ENCODE results near the gene ZHX3.

The ZHX3 gene

GRCh38 chr20:41204304-41205265 lies 112.9 kb downstream of the ZHX3 start:
- Histone ChIP-seq H3K4me1 (ENCODE audit: control insufficient read depth, insufficient read depth, low read length) (no peaks in the 10 kb centered on the region), H3K4me3 (ENCODE audit: low read length in 2 of 2) (no peak overlapping the region), H3K27me3 (ENCODE audit: control insufficient read depth in 1 of 2, insufficient read depth in 2 of 2, low read length in 2 of 2) (no peaks in the 10 kb centered on the region), H3K9me3 (ENCODE audit: control insufficient read depth in 2 of 2, low read length in 2 of 2) (no peaks in the 10 kb centered on the region), H3K36me3 (ENCODE audit: control insufficient read depth in 2 of 2, insufficient read depth in 2 of 2, low read length in 2 of 2) (peaks cover 16 to 24% of the 10 kb centered on the region in 2 donors), H3K9ac (ENCODE audit: low read length in 2 of 2) (no peak overlapping the region), H3K27ac (ENCODE audit: low read length) (no peak overlapping the region)

- Histone ChIP-seq H3K9ac (ENCODE audit: low read length in 2 of 2) (no peak overlapping the region), H3K27ac (ENCODE audit: low read length) (no peak overlapping the region), H3K27me3 (ENCODE audit: control insufficient read depth in 1 of 2, insufficient read depth in 2 of 2, low read length in 2 of 2) (no peaks in the 10 kb centered on the region), H3K9me3 (ENCODE audit: control insufficient read depth in 2 of 2, low read length in 2 of 2) (peaks cover 0 to 2% of the 10 kb centered on the region in 2 donors), H3K36me3 (ENCODE audit: control insufficient read depth in 2 of 2, insufficient read depth in 2 of 2, low read length in 2 of 2) (peaks cover 16 to 24% of the 10 kb centered on the region in 2 donors), H3K4me3 (ENCODE audit: low read length in 2 of 2) (no peak overlapping the region), H3K4me1 (ENCODE audit: control insufficient read depth, insufficient read depth, low read length) (no peaks in the 10 kb centered on the region)
Observed at GRCh38 chr20:41203660-41204059, 113.9 kb downstream of the ZHX3 start.

GRCh38 chr20:41202426-41202825 lies 115.1 kb downstream of the ZHX3 start:
- no peak overlapping the region for H3K27ac ChIP-seq (ENCODE audit: low read length)
- H3K36me3 ChIP-seq (ENCODE audit: control insufficient read depth in 2 of 2, insufficient read depth in 2 of 2, low read length in 2 of 2): peaks cover 16 to 24% of the 10 kb centered on the region in 2 donors
- no peaks in the 10 kb centered on the region for H3K27me3 ChIP-seq (ENCODE audit: control insufficient read depth in 1 of 2, insufficient read depth in 2 of 2, low read length in 2 of 2)
- H3K4me1 ChIP-seq (ENCODE audit: control insufficient read depth, insufficient read depth, low read length): no peaks in the 10 kb centered on the region
- H3K9me3 ChIP-seq (ENCODE audit: control insufficient read depth in 2 of 2, low read length in 2 of 2): peaks cover 0 to 4% of the 10 kb centered on the region in 2 donors
- H3K9ac ChIP-seq (ENCODE audit: low read length in 2 of 2): no peak overlapping the region
- no peak overlapping the region for H3K4me3 ChIP-seq (ENCODE audit: low read length in 2 of 2)

- Histone ChIP-seq H3K9me3 (ENCODE audit: control insufficient read depth in 2 of 2, low read length in 2 of 2) (peaks cover 0 to 4% of the 10 kb centered on the region in 2 donors), H3K36me3 (ENCODE audit: control insufficient read depth in 2 of 2, insufficient read depth in 2 of 2, low read length in 2 of 2) (peaks cover 16 to 24% of the 10 kb centered on the region in 2 donors), H3K27ac (ENCODE audit: low read length) (no peak overlapping the region), H3K4me1 (ENCODE audit: control insufficient read depth, insufficient read depth, low read length) (no peaks in the 10 kb centered on the region), H3K9ac (ENCODE audit: low read length in 2 of 2) (no peak overlapping the region), H3K27me3 (ENCODE audit: control insufficient read depth in 1 of 2, insufficient read depth in 2 of 2, low read length in 2 of 2) (no peaks in the 10 kb centered on the region), H3K4me3 (ENCODE audit: low read length in 2 of 2) (no peak overlapping the region)
Observed at GRCh38 chr20:41201760-41202159, 115.8 kb downstream of the ZHX3 start.

GRCh38 chr20:41200446-41201202 lies 116.9 kb downstream of the ZHX3 start:
- no peak overlapping the region for H3K27ac ChIP-seq (ENCODE audit: low read length)
- no peaks in the 10 kb centered on the region for H3K27me3 ChIP-seq (ENCODE audit: control insufficient read depth in 1 of 2, insufficient read depth in 2 of 2, low read length in 2 of 2)

GRCh38 chr20:41198443-41198842 lies 119.1 kb downstream of the ZHX3 start:
- no peaks in the 10 kb centered on the region for H3K27me3 ChIP-seq (ENCODE audit: control insufficient read depth in 1 of 2, insufficient read depth in 2 of 2, low read length in 2 of 2)
- H3K9me3 ChIP-seq (ENCODE audit: control insufficient read depth in 2 of 2, low read length in 2 of 2): peaks cover 0 to 4% of the 10 kb centered on the region in 2 donors
- no peak overlapping the region for H3K27ac ChIP-seq (ENCODE audit: low read length)
- no peak overlapping the region for H3K4me3 ChIP-seq (ENCODE audit: low read length in 2 of 2)
- H3K9ac ChIP-seq (ENCODE audit: low read length in 2 of 2): no peak overlapping the region
- peaks cover 12% of the 10 kb centered on the region in 2 donors for H3K36me3 ChIP-seq (ENCODE audit: control insufficient read depth in 2 of 2, insufficient read depth in 2 of 2, low read length in 2 of 2)
- no peaks in the 10 kb centered on the region for H3K4me1 ChIP-seq (ENCODE audit: control insufficient read depth, insufficient read depth, low read length)

More at GRCh38 chr20:41200446-41201202, 116.9 kb downstream of the ZHX3 start:
- no peak overlapping the region for H3K4me3 ChIP-seq (ENCODE audit: low read length in 2 of 2)
- peaks cover 0 to 4% of the 10 kb centered on the region in 2 donors for H3K9me3 ChIP-seq (ENCODE audit: control insufficient read depth in 2 of 2, low read length in 2 of 2)
- H3K9ac ChIP-seq (ENCODE audit: low read length in 2 of 2): no peak overlapping the region
- H3K4me1 ChIP-seq (ENCODE audit: control insufficient read depth, insufficient read depth, low read length): no peaks in the 10 kb centered on the region
- peaks cover 16 to 24% of the 10 kb centered on the region in 2 donors for H3K36me3 ChIP-seq (ENCODE audit: control insufficient read depth in 2 of 2, insufficient read depth in 2 of 2, low read length in 2 of 2)

- Histone ChIP-seq H3K36me3 (ENCODE audit: control insufficient read depth in 2 of 2, insufficient read depth in 2 of 2, low read length in 2 of 2) (peaks cover 4% of the 10 kb centered on the region in 2 donors), H3K9me3 (ENCODE audit: control insufficient read depth in 2 of 2, low read length in 2 of 2) (peaks cover 0 to 4% of the 10 kb centered on the region in 2 donors), H3K27me3 (ENCODE audit: control insufficient read depth in 1 of 2, insufficient read depth in 2 of 2, low read length in 2 of 2) (no peaks in the 10 kb centered on the region), H3K4me3 (ENCODE audit: low read length in 2 of 2) (no peak overlapping the region), H3K4me1 (ENCODE audit: control insufficient read depth, insufficient read depth, low read length) (no peaks in the 10 kb centered on the region), H3K9ac (ENCODE audit: low read length in 2 of 2) (no peak overlapping the region), H3K27ac (ENCODE audit: low read length) (no peak overlapping the region)
Observed at GRCh38 chr20:41196653-41197225, 120.8 kb downstream of the ZHX3 start.

- Histone ChIP-seq H3K9ac (ENCODE audit: low read length in 2 of 2) (no peak overlapping the region), H3K4me1 (ENCODE audit: control insufficient read depth, insufficient read depth, low read length) (no peaks in the 10 kb centered on the region), H3K36me3 (ENCODE audit: control insufficient read depth in 2 of 2, insufficient read depth in 2 of 2, low read length in 2 of 2) (peaks cover 0 to 2% of the 10 kb centered on the region in 2 donors), H3K27me3 (ENCODE audit: control insufficient read depth in 1 of 2, insufficient read depth in 2 of 2, low read length in 2 of 2) (no peaks in the 10 kb centered on the region), H3K27ac (ENCODE audit: low read length) (no peak overlapping the region), H3K4me3 (ENCODE audit: low read length in 2 of 2) (no peak overlapping the region), H3K9me3 (ENCODE audit: control insufficient read depth in 2 of 2, low read length in 2 of 2) (no peaks in the 10 kb centered on the region)
Observed at GRCh38 chr20:41192575-41192974, 125.0 kb downstream of the ZHX3 start.

- Histone ChIP-seq H3K27ac (ENCODE audit: low read length) (no peak overlapping the region), H3K9me3 (ENCODE audit: control insufficient read depth in 2 of 2, low read length in 2 of 2) (no peaks in the 10 kb centered on the region), H3K27me3 (ENCODE audit: control insufficient read depth in 1 of 2, insufficient read depth in 2 of 2, low read length in 2 of 2) (no peaks in the 10 kb centered on the region), H3K4me1 (ENCODE audit: control insufficient read depth, insufficient read depth, low read length) (no peaks in the 10 kb centered on the region), H3K4me3 (ENCODE audit: low read length in 2 of 2) (no peak overlapping the region), H3K36me3 (ENCODE audit: control insufficient read depth in 2 of 2, insufficient read depth in 2 of 2, low read length in 2 of 2) (peaks cover 0 to 2% of the 10 kb centered on the region in 2 donors), H3K9ac (ENCODE audit: low read length in 2 of 2) (no peak overlapping the region)
Observed at GRCh38 chr20:41191562-41192500, 125.7 kb downstream of the ZHX3 start.

GRCh38 chr20:41187668-41188067 lies 129.9 kb downstream of the ZHX3 start:
- Histone ChIP-seq H3K4me1 (ENCODE audit: control insufficient read depth, insufficient read depth, low read length) (no peaks in the 10 kb centered on the region), H3K27ac (ENCODE audit: low read length) (no peak overlapping the region), H3K36me3 (ENCODE audit: control insufficient read depth in 2 of 2, insufficient read depth in 2 of 2, low read length in 2 of 2) (peaks cover 0 to 17% of the 10 kb centered on the region in 2 donors), H3K9me3 (ENCODE audit: control insufficient read depth in 2 of 2, low read length in 2 of 2) (no peaks in the 10 kb centered on the region), H3K27me3 (ENCODE audit: control insufficient read depth in 1 of 2, insufficient read depth in 2 of 2, low read length in 2 of 2) (no peaks in the 10 kb centered on the region), H3K9ac (ENCODE audit: low read length in 2 of 2) (no peak overlapping the region), H3K4me3 (ENCODE audit: low read length in 2 of 2) (no peak overlapping the region)
